HG02610 (cell line): ENCODE data around the gene TBX20.
"Not testable (repeated sequence)": the region's sequence is repeated elsewhere in the genome, so short reads cannot be mapped to it uniquely, and the experiment has no call there.

Source experiments
- ATAC-seq: cut with Tn5 transposase; IDR thresholded peaks from one replicate; pipeline ENCODE4 v1.9.1; 2021; ENCODE audit warnings: mild to moderate bottlenecking, moderate library complexity; ENCODE audit not compliant: unreplicated experiment

TBX20 gene

GRCh38 chr7:35222445-35222844, 31.5 kb downstream of the TBX20 start:
- not testable (repeated sequence) for ATAC-seq

GRCh38 chr7:35220176-35220575, 33.7 kb downstream of the TBX20 start:
- ATAC-seq: not testable (repeated sequence)

- ATAC-seq: not testable (repeated sequence)
Measured at GRCh38 chr7:35216033-35216432, 37.9 kb downstream of the TBX20 start.

- ATAC-seq: not testable (repeated sequence)
Measured at GRCh38 chr7:35215063-35215462, 38.8 kb downstream of the TBX20 start.

GRCh38 chr7:35206924-35207323, 47.0 kb downstream of the TBX20 start:
- not testable (repeated sequence) for ATAC-seq

GRCh38 chr7:35204850-35205249, 49.0 kb downstream of the TBX20 start:
- not testable (repeated sequence) for ATAC-seq

GRCh38 chr7:35204031-35204430, 49.9 kb downstream of the TBX20 start:
- not testable (repeated sequence) for ATAC-seq

- ATAC-seq: not testable (repeated sequence)
Measured at GRCh38 chr7:35202353-35202752, 51.5 kb downstream of the TBX20 start.

GRCh38 chr7:35200170-35200569, 53.7 kb downstream of the TBX20 start:
- ATAC-seq: not testable (repeated sequence)

- not testable (repeated sequence) for ATAC-seq
Measured at GRCh38 chr7:35198370-35199140, 55.3 kb downstream of the TBX20 start.

GRCh38 chr7:35191571-35191970, 62.3 kb downstream of the TBX20 start:
- not testable (repeated sequence) for ATAC-seq

- not testable (repeated sequence) for ATAC-seq
Measured at GRCh38 chr7:35190146-35190773, 63.6 kb downstream of the TBX20 start.

GRCh38 chr7:35186751-35187150, 67.1 kb downstream of the TBX20 start:
- ATAC-seq: not testable (repeated sequence)

- ATAC-seq: no peak
Measured at GRCh38 chr7:35185908-35186731, 67.8 kb downstream of the TBX20 start.

GRCh38 chr7:35185578-35185907, 68.4 kb downstream of the TBX20 start:
- not testable (repeated sequence) for ATAC-seq

GRCh38 chr7:35184961-35185360, 68.9 kb downstream of the TBX20 start:
- not testable (repeated sequence) for ATAC-seq

- ATAC-seq: not testable (repeated sequence)
Measured at GRCh38 chr7:35183873-35184503, 69.9 kb downstream of the TBX20 start.

GRCh38 chr7:35180665-35181064, 73.2 kb downstream of the TBX20 start:
- ATAC-seq: not testable (repeated sequence)

- ATAC-seq: not testable (repeated sequence)
Measured at GRCh38 chr7:35173176-35173575, 80.7 kb downstream of the TBX20 start.

GRCh38 chr7:35172131-35172530, 81.8 kb downstream of the TBX20 start:
- not testable (repeated sequence) for ATAC-seq

GRCh38 chr7:35167658-35168057, 86.2 kb downstream of the TBX20 start:
- ATAC-seq: not testable (repeated sequence)
